Karpas-422 (cell line): ENCODE results near the gene TRDN. TPM values are rescaled to one million over a fixed set of nuclear protein-coding genes. Genes with fewer than 3 reads are reported as not detected.

Experiments
- DNase-seq: peaks from one replicate; pipeline ENCODE4 v3.0.0-alpha.2; 2015
- H2AFZ ChIP-seq: fragments of 200-600 bp; sonication (generic); 2 replicates; pipeline ENCODE4 v1.6.1; 2014; ENCODE audit warnings: antibody characterized with exemption, low read length, mixed read lengths
- H3K27ac ChIP-seq: fragments of 200-600 bp; sonication (generic); 2 replicates; pipeline ENCODE4 v1.5.1; 2014; ENCODE audit warnings: mild to moderate bottlenecking, low read length, moderate library complexity
- H3K27me3 ChIP-seq: fragments of 200-600 bp; sonication (generic); 2 replicates; pipeline ENCODE4 v1.6.1; 2014; ENCODE audit warnings: low read length, mixed read lengths
- H3K36me3 ChIP-seq: fragments of 200-600 bp; sonication (generic); 2 replicates; pipeline ENCODE4 v1.6.1; 2014; ENCODE audit warnings: low read length, mixed read lengths; ENCODE audit not compliant: insufficient read depth
- H3K4me1 ChIP-seq: fragments of 200-600 bp; sonication (generic); 2 replicates; pipeline ENCODE4 v1.6.1; 2014; ENCODE audit warnings: mild to moderate bottlenecking, low read length, mixed read lengths
- H3K4me2 ChIP-seq: fragments of 200-600 bp; sonication (generic); 2 replicates; pipeline ENCODE4 v1.6.1; 2014; ENCODE audit warnings: low read length, low read depth, mild to moderate bottlenecking; ENCODE audit not compliant: poor library complexity, severe bottlenecking
- H3K4me3 ChIP-seq: fragments of 200-600 bp; sonication (generic); 2 replicates; pipeline ENCODE4 v1.5.1; 2014; ENCODE audit warnings: mild to moderate bottlenecking, antibody characterized with exemption, low read length, mixed read lengths
- H3K79me2 ChIP-seq: fragments of 200-600 bp; sonication (generic); 2 replicates; pipeline ENCODE4 v1.6.1; 2014; ENCODE audit warnings: mild to moderate bottlenecking, low read length, mixed read lengths
- H3K9ac ChIP-seq: fragments of 200-600 bp; sonication (generic); 2 replicates; pipeline ENCODE4 v1.6.0; 2014; ENCODE audit warnings: low read length
- H3K9me2 ChIP-seq: fragments of 200-600 bp; sonication (generic), shearing (Covaris generic); replicated peaks from 2 replicates; pipeline ENCODE4 v1.6.0; 2014; ENCODE audit warnings: mild to moderate bottlenecking, low read length, moderate library complexity; ENCODE audit not compliant: insufficient read depth
- H3K9me3 ChIP-seq: fragments of 300-700, 200-600 bp; sonication (generic); 2 replicates; pipeline ENCODE4 v1.6.1; 2014; ENCODE audit warnings: low read length, mixed read lengths
- H4K20me1 ChIP-seq: fragments of 200-600 bp; sonication (generic); 2 replicates; pipeline ENCODE4 v1.6.1; 2014; ENCODE audit warnings: mild to moderate bottlenecking, antibody characterized with exemption, low read length, low read depth; ENCODE audit not compliant: insufficient read depth
- total RNA-seq: library from RNA; depleted of rRNA; stranded (reverse); fragments of >200 nt; shearing (Covaris generic); gene quantifications from 2 replicates; pipeline ENCODE4 v1.2.3, GENCODE V29; 2014; ENCODE audit warnings: low replicate concordance; rRNA removed

Gene TRDN
- total RNA-seq, 1 experiment from 2014 or later = not detected

DNA sequence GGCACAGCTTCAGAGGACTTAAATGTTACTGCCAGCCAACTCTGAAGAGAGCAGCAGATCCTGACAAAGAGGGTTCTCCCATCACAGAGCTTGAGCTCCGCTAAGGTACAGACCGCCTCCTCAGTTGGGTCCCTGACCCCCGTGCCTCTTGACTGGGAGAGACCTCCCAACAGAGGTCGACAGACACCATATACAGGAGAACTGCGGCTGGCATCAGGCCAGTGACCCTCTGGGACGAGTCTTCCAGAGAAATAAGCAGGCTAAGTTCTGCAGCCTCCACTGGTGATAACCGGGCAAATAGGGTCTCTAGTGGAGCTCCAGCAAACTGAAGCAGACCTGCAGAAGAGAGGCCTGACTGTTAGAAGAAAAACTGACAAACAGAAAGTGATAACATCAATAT lies 453.8 kb downstream of the TRDN start:
- H3K4me2 ChIP-seq = no peak overlapping the region
- H4K20me1 ChIP-seq = no peaks in the 10 kb centered on the region
- H3K27me3 ChIP-seq = no peaks in the 10 kb centered on the region
- peaks cover 12% of the 10 kb centered on the region for H3K9me3 ChIP-seq
- no peak overlapping the region for H3K27ac ChIP-seq
- H3K36me3 ChIP-seq = no peaks in the 10 kb centered on the region
- no peaks in the 10 kb centered on the region for H3K4me1 ChIP-seq
- no peaks in the 10 kb centered on the region for H3K79me2 ChIP-seq
- H3K9me2 ChIP-seq = no peaks in the 10 kb centered on the region
- H3K4me3 ChIP-seq = no peak overlapping the region
- H3K9ac ChIP-seq = no peak overlapping the region
- no peak for DNase-seq
- H2AFZ ChIP-seq = no peak overlapping the region

GRCh38 chr6:123176706-123177105 lies 460.0 kb downstream of the TRDN start:
- no peaks in the 10 kb centered on the region for H3K9me2 ChIP-seq
- H3K79me2 ChIP-seq = no peaks in the 10 kb centered on the region
- no peak overlapping the region for H3K4me3 ChIP-seq
- H3K27me3 ChIP-seq = no peaks in the 10 kb centered on the region
- peaks cover 25% of the 10 kb centered on the region for H3K9me3 ChIP-seq
- no peak overlapping the region for H3K27ac ChIP-seq
- DNase-seq = no peak
- no peaks in the 10 kb centered on the region for H3K4me1 ChIP-seq
- H3K9ac ChIP-seq = no peak overlapping the region
- H4K20me1 ChIP-seq = no peaks in the 10 kb centered on the region
- no peak overlapping the region for H2AFZ ChIP-seq
- H3K36me3 ChIP-seq = no peaks in the 10 kb centered on the region
- no peak overlapping the region for H3K4me2 ChIP-seq

DNA sequence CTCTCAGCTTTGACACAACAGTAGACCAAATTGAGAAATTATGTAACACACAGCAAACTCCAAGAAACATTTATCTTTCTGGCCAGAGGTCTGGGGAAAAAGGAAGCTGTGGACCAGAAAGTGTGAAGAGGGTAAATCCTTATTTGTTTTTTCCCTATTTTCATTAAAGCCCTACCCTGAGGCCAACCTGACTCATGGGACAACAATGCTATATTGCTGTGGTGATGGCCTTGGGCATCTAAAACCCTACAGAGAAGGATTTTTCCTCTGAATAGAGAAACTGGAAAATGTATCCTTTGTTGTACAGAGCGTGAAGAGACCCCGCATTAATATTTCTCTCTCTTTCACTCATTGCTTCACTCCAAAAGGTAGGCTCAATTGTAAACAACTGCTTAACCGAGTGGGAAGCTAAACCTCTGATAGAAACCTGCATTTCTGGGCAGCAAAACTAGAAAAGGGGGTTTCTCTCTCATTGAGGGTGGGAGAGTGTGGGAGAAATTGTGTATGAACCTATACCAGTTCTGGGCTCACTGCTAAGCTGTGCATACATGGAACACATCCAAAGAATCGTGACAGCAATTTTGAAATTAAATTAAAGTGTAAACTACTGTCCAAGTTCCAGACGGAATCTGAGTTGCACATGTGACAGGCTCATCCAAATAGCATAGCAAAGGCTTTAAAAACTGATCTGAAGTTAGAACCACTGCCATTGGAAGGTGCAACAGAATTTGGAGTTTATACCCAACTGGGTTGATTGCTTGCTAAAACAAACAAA lies 465.2 kb downstream of the TRDN start:
- Histone ChIP-seq H3K4me1 (no peaks in the 10 kb centered on the region), H3K4me3 (no peak overlapping the region), H2AFZ (no peak overlapping the region), H3K27ac (no peak overlapping the region), H3K9ac (no peak overlapping the region), H3K4me2 (no peak overlapping the region), H3K36me3 (no peaks in the 10 kb centered on the region), H4K20me1 (no peaks in the 10 kb centered on the region), H3K79me2 (no peaks in the 10 kb centered on the region), H3K9me2 (no peaks in the 10 kb centered on the region), H3K27me3 (no peaks in the 10 kb centered on the region), H3K9me3 (peaks cover 8% of the 10 kb centered on the region; the same call in 1 of the 2 replicates)
- no peak for DNase-seq

GRCh38 chr6:123169774-123170095 lies 467.0 kb downstream of the TRDN start:
- Histone ChIP-seq H3K4me3 (no peak overlapping the region), H3K79me2 (no peaks in the 10 kb centered on the region), H3K9me2 (no peaks in the 10 kb centered on the region), H3K4me2 (no peak overlapping the region), H4K20me1 (no peaks in the 10 kb centered on the region), H3K27me3 (no peaks in the 10 kb centered on the region), H3K36me3 (no peaks in the 10 kb centered on the region), H3K9ac (no peak overlapping the region), H3K27ac (no peak overlapping the region), H3K9me3 (peaks cover 11% of the 10 kb centered on the region; the same call in 1 of the 2 replicates), H2AFZ (no peak overlapping the region), H3K4me1 (no peaks in the 10 kb centered on the region)
- no peak for DNase-seq

DNA sequence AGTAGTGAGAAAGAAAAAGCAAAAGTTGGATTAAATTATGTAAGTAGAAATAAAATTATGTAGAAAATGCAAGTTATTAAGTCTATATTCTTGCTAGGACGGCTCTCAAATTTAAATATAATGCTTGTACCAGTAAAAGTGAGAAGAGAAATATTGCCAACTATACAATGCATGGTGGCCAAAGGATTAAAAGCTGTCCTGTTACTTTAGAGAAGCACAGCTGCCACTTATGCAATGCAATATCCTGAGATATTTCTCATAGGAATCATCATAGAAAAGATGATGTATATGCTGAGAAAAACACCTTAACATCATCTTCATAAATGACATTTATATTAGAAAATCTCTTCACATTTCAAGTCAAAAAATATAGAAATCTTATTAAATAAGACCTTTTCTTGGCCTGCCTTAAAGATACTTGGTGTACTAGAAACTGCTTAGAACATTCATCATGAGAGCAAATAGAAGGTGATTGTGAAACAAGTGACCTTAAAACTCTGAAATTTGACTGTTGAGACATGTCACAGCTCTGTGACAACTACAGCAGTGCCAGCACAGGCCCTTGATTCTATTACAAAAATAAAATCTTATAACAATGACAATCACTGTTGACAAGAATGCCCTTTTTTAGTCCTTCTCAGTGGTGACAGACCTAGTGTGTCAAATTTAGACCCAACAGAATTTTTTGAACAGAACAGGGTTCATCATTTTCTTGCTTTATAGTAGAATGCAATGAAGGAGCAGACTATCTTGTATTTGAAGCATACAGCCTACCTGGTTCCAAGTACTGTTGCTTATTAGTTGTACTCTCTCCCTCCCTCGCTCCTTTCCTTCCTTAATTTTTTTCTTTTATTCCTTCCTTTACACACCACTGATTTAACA lies 467.6 kb downstream of the TRDN start:
- no peak overlapping the region for H3K4me2 ChIP-seq
- no peaks in the 10 kb centered on the region for H3K36me3 ChIP-seq
- H3K79me2 ChIP-seq = no peaks in the 10 kb centered on the region
- H3K9ac ChIP-seq = no peak overlapping the region
- no peaks in the 10 kb centered on the region for H3K27me3 ChIP-seq
- peaks cover 14% of the 10 kb centered on the region; the same call in 1 of the 2 replicates for H3K9me3 ChIP-seq
- no peak overlapping the region for H2AFZ ChIP-seq
- no peak overlapping the region for H3K4me3 ChIP-seq
- no peaks in the 10 kb centered on the region for H3K9me2 ChIP-seq
- H3K4me1 ChIP-seq = no peaks in the 10 kb centered on the region
- no peaks in the 10 kb centered on the region for H4K20me1 ChIP-seq
- no peak overlapping the region for H3K27ac ChIP-seq
- no peak for DNase-seq

- no peaks in the 10 kb centered on the region for H3K36me3 ChIP-seq
- no peak overlapping the region for H2AFZ ChIP-seq
These were observed 468.3 kb downstream of the TRDN start for GRCh38 chr6:123168466-123168865.

More at GRCh38 chr6:123168466-123168865, 468.3 kb downstream of the TRDN start:
- Histone ChIP-seq H3K9ac (no peak overlapping the region), H3K9me2 (no peaks in the 10 kb centered on the region), H3K4me3 (no peak overlapping the region), H3K4me2 (no peak overlapping the region), H3K27me3 (no peaks in the 10 kb centered on the region), H3K79me2 (no peaks in the 10 kb centered on the region), H3K9me3 (peaks cover 15% of the 10 kb centered on the region; the same call in 1 of the 2 replicates), H4K20me1 (no peaks in the 10 kb centered on the region), H3K27ac (no peak overlapping the region), H3K4me1 (no peaks in the 10 kb centered on the region)
- no peak for DNase-seq

Other genes with a start within 250 kb of the TRDN start
- not detected in 2 replicates for gene NKAIN2, start 166.9 kb upstream of the TRDN start, total RNA-seq